ENCODE results near the gene IPO5. TPM values are rescaled to one million over a fixed set of nuclear protein-coding genes. Genes with fewer than 3 reads are reported as not detected.

The IPO5 gene
- total and polyA plus RNA-seq, 2 of the 8 experiments (the other 6 are each of a cell fraction or from before 2014, with no cell fraction given), result 143 to 410 TPM

- TF ChIP-seq, protein P1, sequence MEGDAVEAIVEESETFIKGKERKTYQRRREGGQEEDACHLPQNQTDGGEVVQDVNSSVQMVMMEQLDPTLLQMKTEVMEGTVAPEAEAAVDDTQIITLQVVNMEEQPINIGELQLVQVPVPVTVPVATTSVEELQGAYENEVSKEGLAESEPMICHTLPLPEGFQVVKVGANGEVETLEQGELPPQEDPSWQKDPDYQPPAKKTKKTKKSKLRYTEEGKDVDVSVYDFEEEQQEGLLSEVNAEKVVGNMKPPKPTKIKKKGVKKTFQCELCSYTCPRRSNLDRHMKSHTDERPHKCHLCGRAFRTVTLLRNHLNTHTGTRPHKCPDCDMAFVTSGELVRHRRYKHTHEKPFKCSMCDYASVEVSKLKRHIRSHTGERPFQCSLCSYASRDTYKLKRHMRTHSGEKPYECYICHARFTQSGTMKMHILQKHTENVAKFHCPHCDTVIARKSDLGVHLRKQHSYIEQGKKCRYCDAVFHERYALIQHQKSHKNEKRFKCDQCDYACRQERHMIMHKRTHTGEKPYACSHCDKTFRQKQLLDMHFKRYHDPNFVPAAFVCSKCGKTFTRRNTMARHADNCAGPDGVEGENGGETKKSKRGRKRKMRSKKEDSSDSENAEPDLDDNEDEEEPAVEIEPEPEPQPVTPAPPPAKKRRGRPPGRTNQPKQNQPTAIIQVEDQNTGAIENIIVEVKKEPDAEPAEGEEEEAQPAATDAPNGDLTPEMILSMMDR (IDR thresholded peaks at IDR 0.05; ENCODE audit: control extremely low read depth in 1 of 3, insufficient read depth in 1 of 3, low read depth in 1 of 3, low read length in 3 of 3), result peak in 1 of 3 experiments; percentile 3; a peak in 1 of 4 replicates
- TF ChIP-seq, protein P2, sequence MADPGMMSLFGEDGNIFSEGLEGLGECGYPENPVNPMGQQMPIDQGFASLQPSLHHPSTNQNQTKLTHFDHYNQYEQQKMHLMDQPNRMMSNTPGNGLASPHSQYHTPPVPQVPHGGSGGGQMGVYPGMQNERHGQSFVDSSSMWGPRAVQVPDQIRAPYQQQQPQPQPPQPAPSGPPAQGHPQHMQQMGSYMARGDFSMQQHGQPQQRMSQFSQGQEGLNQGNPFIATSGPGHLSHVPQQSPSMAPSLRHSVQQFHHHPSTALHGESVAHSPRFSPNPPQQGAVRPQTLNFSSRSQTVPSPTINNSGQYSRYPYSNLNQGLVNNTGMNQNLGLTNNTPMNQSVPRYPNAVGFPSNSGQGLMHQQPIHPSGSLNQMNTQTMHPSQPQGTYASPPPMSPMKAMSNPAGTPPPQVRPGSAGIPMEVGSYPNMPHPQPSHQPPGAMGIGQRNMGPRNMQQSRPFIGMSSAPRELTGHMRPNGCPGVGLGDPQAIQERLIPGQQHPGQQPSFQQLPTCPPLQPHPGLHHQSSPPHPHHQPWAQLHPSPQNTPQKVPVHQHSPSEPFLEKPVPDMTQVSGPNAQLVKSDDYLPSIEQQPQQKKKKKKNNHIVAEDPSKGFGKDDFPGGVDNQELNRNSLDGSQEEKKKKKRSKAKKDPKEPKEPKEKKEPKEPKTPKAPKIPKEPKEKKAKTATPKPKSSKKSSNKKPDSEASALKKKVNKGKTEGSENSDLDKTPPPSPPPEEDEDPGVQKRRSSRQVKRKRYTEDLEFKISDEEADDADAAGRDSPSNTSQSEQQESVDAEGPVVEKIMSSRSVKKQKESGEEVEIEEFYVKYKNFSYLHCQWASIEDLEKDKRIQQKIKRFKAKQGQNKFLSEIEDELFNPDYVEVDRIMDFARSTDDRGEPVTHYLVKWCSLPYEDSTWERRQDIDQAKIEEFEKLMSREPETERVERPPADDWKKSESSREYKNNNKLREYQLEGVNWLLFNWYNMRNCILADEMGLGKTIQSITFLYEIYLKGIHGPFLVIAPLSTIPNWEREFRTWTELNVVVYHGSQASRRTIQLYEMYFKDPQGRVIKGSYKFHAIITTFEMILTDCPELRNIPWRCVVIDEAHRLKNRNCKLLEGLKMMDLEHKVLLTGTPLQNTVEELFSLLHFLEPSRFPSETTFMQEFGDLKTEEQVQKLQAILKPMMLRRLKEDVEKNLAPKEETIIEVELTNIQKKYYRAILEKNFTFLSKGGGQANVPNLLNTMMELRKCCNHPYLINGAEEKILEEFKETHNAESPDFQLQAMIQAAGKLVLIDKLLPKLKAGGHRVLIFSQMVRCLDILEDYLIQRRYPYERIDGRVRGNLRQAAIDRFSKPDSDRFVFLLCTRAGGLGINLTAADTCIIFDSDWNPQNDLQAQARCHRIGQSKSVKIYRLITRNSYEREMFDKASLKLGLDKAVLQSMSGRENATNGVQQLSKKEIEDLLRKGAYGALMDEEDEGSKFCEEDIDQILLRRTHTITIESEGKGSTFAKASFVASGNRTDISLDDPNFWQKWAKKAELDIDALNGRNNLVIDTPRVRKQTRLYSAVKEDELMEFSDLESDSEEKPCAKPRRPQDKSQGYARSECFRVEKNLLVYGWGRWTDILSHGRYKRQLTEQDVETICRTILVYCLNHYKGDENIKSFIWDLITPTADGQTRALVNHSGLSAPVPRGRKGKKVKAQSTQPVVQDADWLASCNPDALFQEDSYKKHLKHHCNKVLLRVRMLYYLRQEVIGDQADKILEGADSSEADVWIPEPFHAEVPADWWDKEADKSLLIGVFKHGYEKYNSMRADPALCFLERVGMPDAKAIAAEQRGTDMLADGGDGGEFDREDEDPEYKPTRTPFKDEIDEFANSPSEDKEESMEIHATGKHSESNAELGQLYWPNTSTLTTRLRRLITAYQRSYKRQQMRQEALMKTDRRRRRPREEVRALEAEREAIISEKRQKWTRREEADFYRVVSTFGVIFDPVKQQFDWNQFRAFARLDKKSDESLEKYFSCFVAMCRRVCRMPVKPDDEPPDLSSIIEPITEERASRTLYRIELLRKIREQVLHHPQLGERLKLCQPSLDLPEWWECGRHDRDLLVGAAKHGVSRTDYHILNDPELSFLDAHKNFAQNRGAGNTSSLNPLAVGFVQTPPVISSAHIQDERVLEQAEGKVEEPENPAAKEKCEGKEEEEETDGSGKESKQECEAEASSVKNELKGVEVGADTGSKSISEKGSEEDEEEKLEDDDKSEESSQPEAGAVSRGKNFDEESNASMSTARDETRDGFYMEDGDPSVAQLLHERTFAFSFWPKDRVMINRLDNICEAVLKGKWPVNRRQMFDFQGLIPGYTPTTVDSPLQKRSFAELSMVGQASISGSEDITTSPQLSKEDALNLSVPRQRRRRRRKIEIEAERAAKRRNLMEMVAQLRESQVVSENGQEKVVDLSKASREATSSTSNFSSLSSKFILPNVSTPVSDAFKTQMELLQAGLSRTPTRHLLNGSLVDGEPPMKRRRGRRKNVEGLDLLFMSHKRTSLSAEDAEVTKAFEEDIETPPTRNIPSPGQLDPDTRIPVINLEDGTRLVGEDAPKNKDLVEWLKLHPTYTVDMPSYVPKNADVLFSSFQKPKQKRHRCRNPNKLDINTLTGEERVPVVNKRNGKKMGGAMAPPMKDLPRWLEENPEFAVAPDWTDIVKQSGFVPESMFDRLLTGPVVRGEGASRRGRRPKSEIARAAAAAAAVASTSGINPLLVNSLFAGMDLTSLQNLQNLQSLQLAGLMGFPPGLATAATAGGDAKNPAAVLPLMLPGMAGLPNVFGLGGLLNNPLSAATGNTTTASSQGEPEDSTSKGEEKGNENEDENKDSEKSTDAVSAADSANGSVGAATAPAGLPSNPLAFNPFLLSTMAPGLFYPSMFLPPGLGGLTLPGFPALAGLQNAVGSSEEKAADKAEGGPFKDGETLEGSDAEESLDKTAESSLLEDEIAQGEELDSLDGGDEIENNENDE (IDR thresholded peaks at IDR 0.05; ENCODE audit: insufficient replicate concordance, low read length), result no peak
- TF ChIP-seq SIN3A (conservative IDR thresholded peaks at IDR 0.05 in 1 of 2, IDR thresholded peaks at IDR 0.05 in 1 of 2; ENCODE audit: low read depth in 1 of 2, low read length in 2 of 2) (no peak), SAP30 (IDR thresholded peaks at IDR 0.05; ENCODE audit: insufficient read depth, insufficient replicate concordance, low read length) (no peak), POLR2A (IDR thresholded peaks at IDR 0.05; ENCODE audit: control extremely low read depth in 1 of 2, low read depth in 2 of 2, low read length in 2 of 2) (no peak), EP300 (IDR thresholded peaks at IDR 0.05; ENCODE audit: borderline replicate concordance in 1 of 2, low read depth in 2 of 2, low read length in 2 of 2) (no peak), CREB1 (IDR thresholded peaks at IDR 0.05) (no peak), NRF1 (IDR thresholded peaks at IDR 0.05; ENCODE audit: low read depth, low read length) (no peak)
Observed at GRCh38 chr13:98054301-98054700, 100.8 kb downstream of the IPO5 start (continued).
